ENCODE results near the gene CD2AP. TPM values are rescaled to one million over a fixed set of nuclear protein-coding genes. Genes with fewer than 3 reads are reported as not detected.

The CD2AP gene
- total RNA-seq, 5 donors from 2014 or later (not counting 1 experiment from before 2014, with no cell fraction given), result 22.3 to 39.7 (median 23.6) TPM

- Histone ChIP-seq H3K9me3 (no peaks in the 10 kb centered on the region), H3K4me1 (ENCODE audit: control insufficient read depth in 1 of 2, extremely low read depth in 1 of 2, insufficient read depth in 2 of 2, low read length in 2 of 2) (peaks cover 0 to 5% of the 10 kb centered on the region in 2 experiments), H3K4me3 (ENCODE audit: control insufficient read depth in 1 of 2, extremely low read depth in 1 of 2, low read length in 1 of 2) (no peak overlapping the region), H3K27me3 (replicated peaks in 1 of 2; ENCODE audit: control insufficient read depth in 2 of 2, extremely low read depth in 1 of 2, insufficient read depth in 2 of 2, low read length in 1 of 2) (no peaks in the 10 kb centered on the region), H3K36me3 (ENCODE audit: control insufficient read depth in 2 of 2, extremely low read depth in 1 of 2, insufficient read depth in 1 of 2, low read length in 1 of 2) (no peaks in the 10 kb centered on the region), H3K27ac (ENCODE audit: low read length) (no peak overlapping the region)
- Mint-ChIP-seq H3K27ac (no peak overlapping the region), H3K4me1 (peaks cover 62 to 64% (median 63%) of the 10 kb centered on the region in 3 donors), H3K36me3 (peaks cover 10% of the 10 kb centered on the region), H3K4me3 (no peak overlapping the region), H3K27me3 (no peaks in the 10 kb centered on the region), H3K9me3 (no peaks in the 10 kb centered on the region)
- ChIA-PET CTCF (no interaction called here), POLR2A (no interaction called here)
- DNase-seq (no peak), ATAC-seq (replicated peaks in 1 of 4) (no peak)
- 87% methylated on average over 4 of the region's 6 CpGs for whole genome bisulfite sequencing (ENCODE audit: insufficient coverage)
Measured at GRCh38 chr6:47521961-47522360, 44.4 kb downstream of the CD2AP start.

DNA sequence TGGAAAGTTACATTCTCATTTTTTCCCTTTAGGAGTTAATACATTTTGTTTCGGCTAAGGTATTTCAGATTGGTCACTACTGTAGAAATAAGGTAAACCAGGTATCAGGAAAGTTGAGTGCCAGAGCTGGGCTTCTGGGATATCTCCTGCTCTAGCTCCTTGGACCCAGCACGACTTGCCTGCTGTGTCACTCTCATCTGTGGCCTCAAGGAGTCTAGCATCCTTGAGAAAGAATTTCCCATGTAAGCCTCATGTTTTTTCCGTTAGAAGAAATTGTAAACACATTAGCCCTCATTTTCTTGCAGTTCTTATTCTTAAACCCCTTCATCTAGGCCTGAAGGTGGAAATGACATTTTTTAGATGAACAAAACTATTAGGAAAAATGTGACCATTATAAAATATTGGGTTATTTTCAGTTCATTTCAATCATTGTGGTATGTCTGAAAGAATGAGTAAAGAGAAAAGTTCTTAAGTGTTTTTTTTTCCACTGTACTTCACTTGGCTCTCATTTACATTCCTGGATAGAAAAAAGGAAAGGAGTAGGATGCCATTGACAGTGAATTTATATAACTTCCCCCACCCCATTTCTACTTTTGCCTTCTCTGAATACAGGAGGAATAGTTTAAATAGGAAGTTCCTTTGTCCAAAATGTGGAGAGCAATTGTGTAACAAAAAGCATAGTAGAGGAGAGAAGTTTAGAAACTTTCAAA is 46.7 kb downstream of the CD2AP start:
- no peaks in the 10 kb centered on the region for H3K27me3 Mint-ChIP-seq
- DNase-seq, result no peak
- Histone ChIP-seq H3K36me3 (ENCODE audit: control insufficient read depth in 2 of 2, extremely low read depth in 1 of 2, insufficient read depth in 1 of 2, low read length in 1 of 2) (peaks cover 0 to 2% of the 10 kb centered on the region in 2 donors), H3K9me3 (no peaks in the 10 kb centered on the region), H3K27me3 (replicated peaks in 1 of 2; ENCODE audit: control insufficient read depth in 2 of 2, extremely low read depth in 1 of 2, insufficient read depth in 2 of 2, low read length in 1 of 2) (no peaks in the 10 kb centered on the region), H3K4me1 (ENCODE audit: control insufficient read depth in 1 of 2, extremely low read depth in 1 of 2, insufficient read depth in 2 of 2, low read length in 2 of 2) (peaks cover 1 to 2% of the 10 kb centered on the region in 2 experiments), H3K27ac (ENCODE audit: low read length) (no peak overlapping the region), H3K4me3 (ENCODE audit: control insufficient read depth in 1 of 2, extremely low read depth in 1 of 2, low read length in 1 of 2) (no peak overlapping the region)
- 100% methylated on average over 1 of the region's 3 CpGs for WGBS (ENCODE audit: insufficient coverage)
- H3K9me3 Mint-ChIP-seq, result no peaks in the 10 kb centered on the region
- no peak for ATAC-seq (replicated peaks in 1 of 4)
- ChIA-PET CTCF (no interaction called here), POLR2A (no interaction called here)
- H3K27ac Mint-ChIP-seq, result no peak overlapping the region
- H3K4me3 Mint-ChIP-seq, result no peak overlapping the region
- peaks cover 59 to 66% (median 65%) of the 10 kb centered on the region in 3 donors for H3K4me1 Mint-ChIP-seq
- peaks cover 21% of the 10 kb centered on the region for H3K36me3 Mint-ChIP-seq

GRCh38 chr6:47525330-47526057 is 47.9 kb downstream of the CD2AP start:
- WGBS (ENCODE audit: insufficient coverage), result no CpG with 5 or more reads among the region's 2 CpGs
- Histone ChIP-seq H3K27me3 (replicated peaks in 1 of 2; ENCODE audit: control insufficient read depth in 2 of 2, extremely low read depth in 1 of 2, insufficient read depth in 2 of 2, low read length in 1 of 2) (no peaks in the 10 kb centered on the region), H3K4me1 (ENCODE audit: control insufficient read depth in 1 of 2, extremely low read depth in 1 of 2, insufficient read depth in 2 of 2, low read length in 2 of 2) (peaks cover 2% of the 10 kb centered on the region in 2 experiments), H3K36me3 (ENCODE audit: control insufficient read depth in 2 of 2, extremely low read depth in 1 of 2, insufficient read depth in 1 of 2, low read length in 1 of 2) (peaks cover 0 to 2% of the 10 kb centered on the region in 2 donors), H3K9me3 (no peaks in the 10 kb centered on the region), H3K27ac (ENCODE audit: low read length) (no peak overlapping the region), H3K4me3 (ENCODE audit: control insufficient read depth in 1 of 2, extremely low read depth in 1 of 2, low read length in 1 of 2) (no peak overlapping the region)
- POLR2A ChIA-PET, result no interaction called here
- no peaks in the 10 kb centered on the region for H3K9me3 Mint-ChIP-seq
- no peak overlapping the region for H3K27ac Mint-ChIP-seq
- DNase-seq, result no peak
- no peaks in the 10 kb centered on the region for H3K27me3 Mint-ChIP-seq
- H3K36me3 Mint-ChIP-seq, result peaks cover 29% of the 10 kb centered on the region
- peaks cover 54 to 63% (median 62%) of the 10 kb centered on the region in 3 donors for H3K4me1 Mint-ChIP-seq
- ATAC-seq (replicated peaks in 1 of 4), result no peak
- no peak overlapping the region for H3K4me3 Mint-ChIP-seq
- CTCF ChIA-PET, result interaction anchor here in 1 of 2 donors (0.5 kb wide), 1 partner anchor 17 kb away, joined by 6 read pairs; no protein-coding TSS in a partner anchor

DNA sequence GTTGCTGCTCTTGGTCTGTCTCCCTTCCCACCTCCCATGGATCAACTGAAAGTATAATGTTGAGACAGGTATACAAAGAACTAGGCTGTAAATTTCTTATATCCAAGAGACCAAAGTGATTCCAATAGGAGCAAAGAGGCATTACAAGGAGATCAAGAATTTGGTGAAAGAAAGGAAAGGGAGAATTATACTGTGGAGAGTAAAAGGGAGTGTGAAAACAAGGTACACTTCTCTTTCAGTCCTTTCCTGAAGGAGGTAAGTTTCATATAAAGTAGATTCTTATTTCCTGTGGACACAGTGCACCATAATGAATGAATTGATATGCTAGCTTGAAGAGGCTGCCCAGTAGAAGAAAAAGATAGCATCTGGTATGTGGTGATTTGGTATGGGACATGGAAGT is 49.7 kb downstream of the CD2AP start:
- no peaks in the 10 kb centered on the region for H3K9me3 Mint-ChIP-seq
- Histone ChIP-seq H3K36me3 (ENCODE audit: control insufficient read depth in 2 of 2, extremely low read depth in 1 of 2, insufficient read depth in 1 of 2, low read length in 1 of 2) (peaks cover 0 to 2% of the 10 kb centered on the region in 2 donors), H3K9me3 (no peaks in the 10 kb centered on the region), H3K4me3 (ENCODE audit: control insufficient read depth in 1 of 2, extremely low read depth in 1 of 2, low read length in 1 of 2) (no peak overlapping the region), H3K27ac (ENCODE audit: low read length) (no peak overlapping the region), H3K27me3 (replicated peaks in 1 of 2; ENCODE audit: control insufficient read depth in 2 of 2, extremely low read depth in 1 of 2, insufficient read depth in 2 of 2, low read length in 1 of 2) (no peaks in the 10 kb centered on the region), H3K4me1 (ENCODE audit: control insufficient read depth in 1 of 2, extremely low read depth in 1 of 2, insufficient read depth in 2 of 2, low read length in 2 of 2) (peaks cover under 1 to 2% of the 10 kb centered on the region in 2 experiments)
- H3K36me3 Mint-ChIP-seq, result peaks cover 32% of the 10 kb centered on the region
- DNase-seq (no peak), ATAC-seq (replicated peaks in 1 of 4) (no peak)
- H3K27me3 Mint-ChIP-seq, result no peaks in the 10 kb centered on the region
- no peak overlapping the region for H3K27ac Mint-ChIP-seq
- CTCF ChIA-PET, result interaction anchor here in 1 of 2 donors (0.6 kb wide), 1 partner anchor 25 kb away, joined by 6 read pairs; no protein-coding TSS in a partner anchor
- POLR2A ChIA-PET, result no interaction called here
- H3K4me3 Mint-ChIP-seq, result no peak overlapping the region
- peaks cover 43 to 56% (median 55%) of the 10 kb centered on the region in 3 donors for H3K4me1 Mint-ChIP-seq

DNA sequence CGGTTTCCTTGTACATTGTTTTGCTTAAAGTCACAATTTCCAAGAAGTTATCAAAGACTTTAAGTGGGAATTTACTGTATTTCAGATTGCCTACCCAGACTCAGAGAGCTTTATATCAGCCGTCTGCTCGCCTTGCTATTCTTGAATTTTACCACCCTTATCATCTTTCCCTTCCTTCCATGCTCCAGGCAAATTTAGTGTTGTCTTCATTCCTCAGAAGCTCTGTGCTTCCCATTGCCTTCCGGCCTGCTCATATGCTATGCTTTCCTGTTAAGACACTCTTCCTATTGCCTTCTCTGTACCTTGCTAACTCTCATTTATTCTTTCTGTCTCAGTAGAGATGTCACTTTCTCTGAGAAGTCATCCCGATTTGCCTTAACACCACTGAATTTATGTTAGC is 52.1 kb downstream of the CD2AP start:
- H3K27ac Mint-ChIP-seq, result no peak overlapping the region
- Histone ChIP-seq H3K4me3 (ENCODE audit: control insufficient read depth in 1 of 2, extremely low read depth in 1 of 2, low read length in 1 of 2) (no peak overlapping the region), H3K27me3 (replicated peaks in 1 of 2; ENCODE audit: control insufficient read depth in 2 of 2, extremely low read depth in 1 of 2, insufficient read depth in 2 of 2, low read length in 1 of 2) (no peaks in the 10 kb centered on the region), H3K4me1 (ENCODE audit: control insufficient read depth in 1 of 2, extremely low read depth in 1 of 2, insufficient read depth in 2 of 2, low read length in 2 of 2) (peaks cover 0 to 2% of the 10 kb centered on the region in 2 experiments), H3K9me3 (no peaks in the 10 kb centered on the region), H3K36me3 (ENCODE audit: control insufficient read depth in 2 of 2, extremely low read depth in 1 of 2, insufficient read depth in 1 of 2, low read length in 1 of 2) (peaks cover 0 to 10% of the 10 kb centered on the region in 2 donors), H3K27ac (ENCODE audit: low read length) (no peak overlapping the region)
- peaks cover 37 to 49% (median 41%) of the 10 kb centered on the region in 3 donors for H3K4me1 Mint-ChIP-seq
- no peaks in the 10 kb centered on the region for H3K27me3 Mint-ChIP-seq
- ChIA-PET CTCF (no interaction called here), POLR2A (no interaction called here)
- H3K4me3 Mint-ChIP-seq, result no peak overlapping the region
- 96% methylated on average over 3 of the region's 5 CpGs for WGBS (ENCODE audit: insufficient coverage)
- no peaks in the 10 kb centered on the region for H3K9me3 Mint-ChIP-seq
- no peak for DNase-seq
- no peak for ATAC-seq (replicated peaks in 1 of 4)
- peaks cover 45% of the 10 kb centered on the region for H3K36me3 Mint-ChIP-seq

- Histone ChIP-seq H3K4me1 (ENCODE audit: control insufficient read depth in 1 of 2, extremely low read depth in 1 of 2, insufficient read depth in 2 of 2, low read length in 2 of 2) (peaks cover 0 to 2% of the 10 kb centered on the region in 2 experiments), H3K36me3 (ENCODE audit: control insufficient read depth in 2 of 2, extremely low read depth in 1 of 2, insufficient read depth in 1 of 2, low read length in 1 of 2) (peaks cover 0 to 11% of the 10 kb centered on the region in 2 donors), H3K27me3 (replicated peaks in 1 of 2; ENCODE audit: control insufficient read depth in 2 of 2, extremely low read depth in 1 of 2, insufficient read depth in 2 of 2, low read length in 1 of 2) (no peaks in the 10 kb centered on the region), H3K4me3 (ENCODE audit: control insufficient read depth in 1 of 2, extremely low read depth in 1 of 2, low read length in 1 of 2) (no peak overlapping the region), H3K27ac (ENCODE audit: low read length) (no peak overlapping the region), H3K9me3 (no peaks in the 10 kb centered on the region)
- no peaks in the 10 kb centered on the region for H3K27me3 Mint-ChIP-seq
- no peak for ATAC-seq (replicated peaks in 1 of 4)
- CTCF ChIA-PET, result no interaction called here
- H3K4me3 Mint-ChIP-seq, result no peak overlapping the region
- H3K36me3 Mint-ChIP-seq, result peaks cover 50% of the 10 kb centered on the region
- POLR2A ChIA-PET, result interaction anchor here in 1 of 2 donors (0.7 kb wide), 1 partner anchor 46 kb away, joined by 3 read pairs; no protein-coding TSS in a partner anchor
- DNase-seq, result no peak
- H3K27ac Mint-ChIP-seq, result no peak overlapping the region
- WGBS (ENCODE audit: insufficient coverage), result no CpG with 5 or more reads among the region's 1 CpG
- peaks cover 18 to 24% (median 20%) of the 10 kb centered on the region in 3 donors for H3K4me1 Mint-ChIP-seq
- no peaks in the 10 kb centered on the region for H3K9me3 Mint-ChIP-seq
Measured at GRCh38 chr6:47532981-47533585, 55.5 kb downstream of the CD2AP start.

Data from T-cell (primary cell).